Ovary (tissue), 3 donors: ENCODE measurements around the gene VPS37B.

Source experiments
- CTCF ChIP-seq, 3 donors: fragments of 450-650 bp in 2 of 3; fragments of 200-600 bp in 1 of 3; IDR thresholded peaks; one replicate each; pipeline versions ENCODE4 v1.5.1 to v1.8.0; 2016 to 2022; ENCODE audit warnings: antibody characterized with exemption in 3 of 3, mild to moderate bottlenecking in 1 of 3
- EP300 ChIP-seq: sonication (generic); formaldehyde crosslinking; IDR thresholded peaks from one replicate; pipeline ENCODE4 v1.6.1; 2017; ENCODE audit warnings: antibody characterized with exemption
- POLR2A ChIP-seq: fragments of 450-650 bp; IDR thresholded peaks from one replicate; pipeline ENCODE4 v1.6.1; 2017; ENCODE audit warnings: antibody characterized with exemption, mild to moderate bottlenecking, moderate library complexity
- donor health status: DM: no; HTN: no; CAD: no.

- no peak for TF ChIP-seq POLR2A
- no peak for TF ChIP-seq CTCF (IDR thresholded peaks at IDR 0.05)
- TF ChIP-seq EP300 = no peak
Observed at GRCh38 chr12:122853582-122854245, 42.2 kb downstream of the VPS37B start.
